ENCODE results near the gene FAF1. TPM values are rescaled to one million over a fixed set of nuclear protein-coding genes. Genes with fewer than 3 reads are reported as not detected.

FAF1 gene
- total RNA-seq, 2 donors from 2014 or later, result 45.8 to 50.1 TPM

GRCh38 chr1:50522691-50523342 is 437.2 kb downstream of the FAF1 start:
- Mint-ChIP-seq H3K36me3 (ENCODE audit: low read depth) (peaks cover 6% of the 10 kb centered on the region), H3K27me3 (no peaks in the 10 kb centered on the region), H3K27ac (no peak overlapping the region)

GRCh38 chr1:50521703-50522102 is 438.4 kb downstream of the FAF1 start:
- Mint-ChIP-seq H3K36me3 (ENCODE audit: low read depth) (peaks cover 2% of the 10 kb centered on the region), H3K27ac (no peak overlapping the region), H3K4me3 (no peak overlapping the region), H3K27me3 (no peaks in the 10 kb centered on the region), H3K4me1 (no peaks in the 10 kb centered on the region)
- DNase-seq, result no peak
- ATAC-seq, result no peak
- H3K9me3 ChIP-seq (ENCODE audit: control insufficient read depth, low read length, poor library complexity, severe bottlenecking), result peaks cover 2% of the 10 kb centered on the region

More at GRCh38 chr1:50522691-50523342, 437.2 kb downstream of the FAF1 start:
- H3K4me1 Mint-ChIP-seq, result no peaks in the 10 kb centered on the region
- peaks cover 2% of the 10 kb centered on the region for H3K9me3 ChIP-seq (ENCODE audit: control insufficient read depth, low read length, poor library complexity, severe bottlenecking)
- ATAC-seq (no peak), DNase-seq (no peak)
- H3K4me3 Mint-ChIP-seq, result no peak overlapping the region

- H3K27me3 Mint-ChIP-seq, result no peaks in the 10 kb centered on the region
- H3K27ac Mint-ChIP-seq, result no peak overlapping the region
- DNase-seq (no peak), ATAC-seq (no peak)
- no peak overlapping the region for H3K4me3 Mint-ChIP-seq
- no peaks in the 10 kb centered on the region for H3K4me1 Mint-ChIP-seq
- H3K9me3 ChIP-seq (ENCODE audit: control insufficient read depth, low read length, poor library complexity, severe bottlenecking), result no peaks in the 10 kb centered on the region
- H3K36me3 Mint-ChIP-seq (ENCODE audit: low read depth), result peaks cover 5% of the 10 kb centered on the region
Measured at GRCh38 chr1:50517488-50517887, 442.6 kb downstream of the FAF1 start.

DNA sequence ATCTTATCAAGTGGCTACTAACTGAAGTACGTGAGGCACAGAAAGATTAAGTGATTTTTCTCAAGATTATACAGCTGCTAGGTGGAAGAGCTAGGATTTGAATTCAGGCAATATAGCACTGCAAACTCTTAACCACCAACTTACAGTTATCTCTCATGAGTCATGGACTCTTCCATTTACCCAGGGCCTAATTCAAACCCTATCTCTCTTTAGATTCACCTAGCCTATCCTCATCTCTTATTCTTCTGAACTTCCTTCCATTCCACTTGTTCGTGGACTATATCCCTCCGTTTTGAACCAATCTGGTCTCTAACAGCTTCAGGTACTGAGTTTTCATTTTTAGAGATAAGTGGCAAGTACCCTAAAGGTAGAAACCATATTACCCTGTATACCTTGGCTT is 444.0 kb downstream of the FAF1 start:
- Mint-ChIP-seq H3K4me1 (no peaks in the 10 kb centered on the region), H3K4me3 (no peak overlapping the region), H3K27me3 (no peaks in the 10 kb centered on the region), H3K27ac (no peak overlapping the region), H3K36me3 (ENCODE audit: low read depth) (peaks cover 5% of the 10 kb centered on the region)
- ATAC-seq (no peak), DNase-seq (no peak)
- H3K9me3 ChIP-seq (ENCODE audit: control insufficient read depth, low read length, poor library complexity, severe bottlenecking), result no peaks in the 10 kb centered on the region

DNA sequence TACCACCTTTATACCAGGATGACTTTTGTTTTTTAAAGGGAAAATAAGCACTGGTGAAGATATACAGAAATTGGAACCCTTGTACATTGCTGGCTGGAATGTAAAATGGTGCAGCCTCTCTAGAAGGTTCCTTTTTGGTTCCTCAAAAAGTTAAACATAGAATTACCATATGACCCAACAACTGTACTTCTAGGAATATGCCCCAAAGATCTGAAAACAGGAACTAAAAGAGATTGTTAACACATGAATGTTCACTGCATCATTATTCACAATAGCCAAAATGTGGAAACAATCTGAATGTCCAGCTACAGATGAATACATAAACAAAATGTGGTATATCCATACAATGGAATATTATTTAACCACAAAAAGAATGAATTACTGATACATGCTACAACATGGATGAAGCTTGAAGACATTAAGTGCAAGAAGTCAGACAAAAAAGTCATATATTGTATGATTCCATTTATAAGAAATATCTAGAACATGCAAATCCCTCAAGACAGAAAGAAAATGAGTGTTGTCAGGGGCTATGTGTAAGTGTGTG is 452.0 kb downstream of the FAF1 start:
- no peak for ATAC-seq
- Mint-ChIP-seq H3K4me1 (no peaks in the 10 kb centered on the region), H3K36me3 (ENCODE audit: low read depth) (peaks cover 4% of the 10 kb centered on the region), H3K27me3 (no peaks in the 10 kb centered on the region), H3K27ac (no peak overlapping the region), H3K4me3 (no peak overlapping the region)
- H3K9me3 ChIP-seq (ENCODE audit: control insufficient read depth, low read length, poor library complexity, severe bottlenecking), result peaks cover 2% of the 10 kb centered on the region
- no peak for DNase-seq

DNA sequence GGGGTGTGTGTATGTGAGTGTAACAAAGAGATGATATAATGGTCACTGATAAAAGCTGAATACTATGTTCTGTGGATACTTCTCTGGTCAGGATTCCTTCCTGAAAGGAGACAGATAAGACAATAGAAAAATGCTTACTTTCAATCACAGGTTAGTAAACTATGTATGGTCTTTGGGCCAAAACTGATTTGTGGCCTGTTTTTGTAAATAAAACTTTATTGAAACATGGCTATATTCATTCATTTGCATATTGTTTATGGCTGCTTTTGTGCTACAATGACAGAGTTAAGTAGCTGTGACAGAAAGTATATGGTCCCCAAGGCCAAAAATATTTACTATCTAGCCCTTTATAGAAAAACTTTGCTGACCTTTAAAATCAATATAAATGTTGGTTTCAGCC is 454.6 kb downstream of the FAF1 start:
- H3K4me3 Mint-ChIP-seq, result no peak overlapping the region
- H3K36me3 Mint-ChIP-seq (ENCODE audit: low read depth), result peaks cover 4% of the 10 kb centered on the region
- no peak for ATAC-seq
- H3K27me3 Mint-ChIP-seq, result no peaks in the 10 kb centered on the region
- DNase-seq, result no peak
- no peak overlapping the region for H3K27ac Mint-ChIP-seq
- peaks cover 2% of the 10 kb centered on the region for H3K9me3 ChIP-seq (ENCODE audit: control insufficient read depth, low read length, poor library complexity, severe bottlenecking)
- H3K4me1 Mint-ChIP-seq, result no peaks in the 10 kb centered on the region

DNA sequence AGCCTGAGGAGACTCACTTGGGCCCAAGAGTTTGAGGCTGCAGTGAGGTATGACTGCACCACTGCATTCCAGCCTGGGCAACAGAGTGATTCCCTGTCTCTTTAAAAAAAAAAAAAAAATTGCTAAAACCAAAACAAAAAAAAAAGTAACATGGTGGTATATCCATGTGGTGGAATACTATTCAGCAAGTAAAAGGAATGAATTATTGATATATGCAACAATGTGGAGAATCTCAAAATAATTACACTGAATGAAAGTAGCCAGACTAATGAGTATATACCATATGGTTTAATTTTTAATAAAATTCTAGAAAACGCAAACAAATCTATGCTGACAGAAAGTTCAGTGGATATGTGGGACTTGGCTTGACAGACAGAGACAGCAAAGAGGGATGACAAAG is 456.6 kb downstream of the FAF1 start:
- Mint-ChIP-seq H3K27ac (no peak overlapping the region), H3K4me1 (no peaks in the 10 kb centered on the region), H3K4me3 (no peak overlapping the region), H3K36me3 (ENCODE audit: low read depth) (peaks cover 4% of the 10 kb centered on the region), H3K27me3 (no peaks in the 10 kb centered on the region)
- DNase-seq (no peak), ATAC-seq (no peak)
- peaks cover 2% of the 10 kb centered on the region for H3K9me3 ChIP-seq (ENCODE audit: control insufficient read depth, low read length, poor library complexity, severe bottlenecking)

- no peak for ATAC-seq
- Mint-ChIP-seq H3K4me3 (no peak overlapping the region), H3K36me3 (ENCODE audit: low read depth) (peaks cover 4% of the 10 kb centered on the region), H3K4me1 (no peaks in the 10 kb centered on the region), H3K27ac (no peak overlapping the region), H3K27me3 (no peaks in the 10 kb centered on the region)
- peaks cover 2% of the 10 kb centered on the region for H3K9me3 ChIP-seq (ENCODE audit: control insufficient read depth, low read length, poor library complexity, severe bottlenecking)
- DNase-seq, result no peak
Measured at GRCh38 chr1:50502147-50502546, 457.9 kb downstream of the FAF1 start.

- no peak for DNase-seq
- H3K9me3 ChIP-seq (ENCODE audit: control insufficient read depth, low read length, poor library complexity, severe bottlenecking), result no peaks in the 10 kb centered on the region
- no peaks in the 10 kb centered on the region for H3K4me1 Mint-ChIP-seq
- H3K27me3 Mint-ChIP-seq, result no peaks in the 10 kb centered on the region
- no peak for ATAC-seq
- no peak overlapping the region for H3K27ac Mint-ChIP-seq
- H3K36me3 Mint-ChIP-seq (ENCODE audit: low read depth), result no peaks in the 10 kb centered on the region
- H3K4me3 Mint-ChIP-seq, result no peak overlapping the region
Measured at GRCh38 chr1:50497007-50497406, 463.1 kb downstream of the FAF1 start.

- H3K27me3 Mint-ChIP-seq, result no peaks in the 10 kb centered on the region
- H3K4me3 Mint-ChIP-seq, result no peak overlapping the region
- H3K9me3 ChIP-seq (ENCODE audit: control insufficient read depth, low read length, poor library complexity, severe bottlenecking), result no peaks in the 10 kb centered on the region
- no peak for DNase-seq
- peaks cover 13% of the 10 kb centered on the region for H3K36me3 Mint-ChIP-seq (ENCODE audit: low read depth)
- no peaks in the 10 kb centered on the region for H3K4me1 Mint-ChIP-seq
- peak overlapping the region; percentile 32 for H3K27ac Mint-ChIP-seq
- no peak for ATAC-seq
Measured at GRCh38 chr1:50493710-50494109, 466.4 kb downstream of the FAF1 start.

GRCh38 chr1:50492142-50492541 is 467.9 kb downstream of the FAF1 start:
- Mint-ChIP-seq H3K27ac (no peak overlapping the region), H3K36me3 (ENCODE audit: low read depth) (peaks cover 13% of the 10 kb centered on the region)
- no peak for ATAC-seq

GRCh38 chr1:50491142-50491541 is 468.9 kb downstream of the FAF1 start:
- H3K4me1 Mint-ChIP-seq, result no peaks in the 10 kb centered on the region
- no peaks in the 10 kb centered on the region for H3K9me3 ChIP-seq (ENCODE audit: control insufficient read depth, low read length, poor library complexity, severe bottlenecking)
- no peak overlapping the region for H3K4me3 Mint-ChIP-seq
- peaks cover 13% of the 10 kb centered on the region for H3K36me3 Mint-ChIP-seq (ENCODE audit: low read depth)
- no peaks in the 10 kb centered on the region for H3K27me3 Mint-ChIP-seq
- DNase-seq, result no peak
- no peak overlapping the region for H3K27ac Mint-ChIP-seq
- no peak for ATAC-seq

More at GRCh38 chr1:50492142-50492541, 467.9 kb downstream of the FAF1 start:
- no peak for DNase-seq
- H3K9me3 ChIP-seq (ENCODE audit: control insufficient read depth, low read length, poor library complexity, severe bottlenecking), result no peaks in the 10 kb centered on the region
- H3K4me1 Mint-ChIP-seq, result no peaks in the 10 kb centered on the region
- H3K4me3 Mint-ChIP-seq, result no peak overlapping the region
- no peaks in the 10 kb centered on the region for H3K27me3 Mint-ChIP-seq

DNA sequence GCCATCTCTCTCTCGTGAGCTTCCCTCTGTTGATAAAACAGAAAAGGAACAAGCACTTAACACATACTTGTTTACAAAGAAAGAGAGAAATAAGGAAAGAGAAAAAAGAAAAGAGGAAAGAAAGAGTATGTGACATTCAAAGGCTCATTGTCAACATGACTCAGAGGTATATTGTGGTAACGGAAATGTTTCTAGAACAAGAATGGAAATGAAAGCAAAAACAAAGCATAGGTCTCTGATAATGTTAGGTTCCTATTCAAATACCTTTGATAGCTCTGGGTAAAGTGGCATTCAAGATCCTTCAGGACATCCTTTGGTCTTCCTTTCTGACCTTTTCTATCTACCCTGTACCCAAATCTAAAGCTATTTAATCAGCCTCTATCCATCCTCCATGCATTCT is 469.4 kb downstream of the FAF1 start:
- Mint-ChIP-seq H3K27ac (no peak overlapping the region), H3K27me3 (no peaks in the 10 kb centered on the region), H3K36me3 (ENCODE audit: low read depth) (peaks cover 13% of the 10 kb centered on the region), H3K4me1 (no peaks in the 10 kb centered on the region), H3K4me3 (no peak overlapping the region)
- DNase-seq (no peak), ATAC-seq (no peak)
- no peaks in the 10 kb centered on the region for H3K9me3 ChIP-seq (ENCODE audit: control insufficient read depth, low read length, poor library complexity, severe bottlenecking)

GRCh38 chr1:50488876-50489275 is 471.2 kb downstream of the FAF1 start:
- Mint-ChIP-seq H3K27me3 (no peaks in the 10 kb centered on the region), H3K36me3 (ENCODE audit: low read depth) (peaks cover 13% of the 10 kb centered on the region), H3K4me3 (no peak overlapping the region), H3K4me1 (no peaks in the 10 kb centered on the region), H3K27ac (no peak overlapping the region)
- ATAC-seq (no peak), DNase-seq (no peak)
- H3K9me3 ChIP-seq (ENCODE audit: control insufficient read depth, low read length, poor library complexity, severe bottlenecking), result no peaks in the 10 kb centered on the region

Measured in T-helper 17 cell (primary cell).